HCT116 (cell line): ENCODE measurements around the gene NSMF. TPM values are rescaled to one million over a fixed set of nuclear protein-coding genes. Genes with fewer than 3 reads are reported as not detected.

Experiments used
- ATAC-seq: fragments of 200-7000 bp; cut with Tn5 transposase; 2 replicates; pipeline ENCODE4 v1.9.1; 2020; ENCODE audit warnings: mild to moderate bottlenecking, moderate library complexity
- BruUV-seq: library from RNA; stranded (reverse); fragments of 400-500 nt; replicated peaks from 2 replicates; lab custom pipeline; 2021; lab: Mats Ljungman, UMichigan
- CTCF ChIA-PET: fragments of 300-600 bp; sonication (Branson Sonifier 250); formaldehyde crosslinking; loops from one replicate; lab custom pipeline; 2021; ENCODE audit warnings: antibody characterized with exemption; lab: Charles Lee
- POLR2A ChIA-PET: fragments of 300-600, 350-600 bp; sonication (Branson Sonifier 250); formaldehyde crosslinking; loops from one replicate; lab custom pipeline; 2021; ENCODE audit warnings: antibody characterized with exemption; lab: Charles Lee
- RAD21 ChIA-PET, 2 experiments: fragments of 300-600 bp; sonication (Branson Sonifier 250); formaldehyde crosslinking; loops; one replicate each; lab custom pipeline; 2023; ENCODE audit warnings: low total read pairs in 2 of 2; ENCODE audit not compliant: uncharacterized antibody in 2 of 2, unreplicated experiment in 2 of 2, low non-redundant PET in 1 of 2; lab: Charles Lee
- DNase-seq: peaks from one replicate; pipeline ENCODE4 v3.0.0-alpha.2; 2010; ENCODE audit warnings: low read depth, low spot score
- H2AFZ ChIP-seq: fragments of 200-600 bp; shearing (Covaris generic), sonication (generic); 2 replicates; pipeline ENCODE4 v1.6.1; 2017; ENCODE audit warnings: low read depth, mixed run types, mixed read lengths, antibody characterized with exemption, low read length; ENCODE audit not compliant: poor library complexity, severe bottlenecking
- H3K27ac ChIP-seq: 2 replicates; pipeline ENCODE4 v1.5.1; 2012; ENCODE audit warnings: low read depth, low read length
- H3K27me3 ChIP-seq: fragments of 200-600 bp; sonication (generic); 2 replicates; pipeline ENCODE4 v1.6.1; 2016; ENCODE audit warnings: mixed run types, low read length, mixed read lengths; ENCODE audit not compliant: insufficient read depth
- H3K36me3 ChIP-seq, 2 experiments: fragments of 200-500 bp in 1 of 2; fragments of 200-600 bp in 1 of 2; sonication (Bioruptor generic) in 1 of 2; sonication (generic) in 1 of 2; 2 replicates each; pipeline versions ENCODE4 v1.5.1 to v1.6.1; 2014 to 2016; ENCODE audit warnings: low read length in 2 of 2, inconsistent platforms in 1 of 2, mixed read lengths in 1 of 2, mixed run types in 1 of 2; ENCODE audit not compliant: insufficient read depth in 2 of 2, control insufficient read depth in 1 of 2
- H3K4me1 ChIP-seq, 2 experiments: fragments of 200-600 bp in 1 of 2; sonication (generic) in 1 of 2; 2 replicates each; pipeline versions ENCODE4 v1.5.1 to v1.6.1; 2012 to 2017; ENCODE audit warnings: low read length in 2 of 2, inconsistent platforms in 1 of 2, mild to moderate bottlenecking in 1 of 2, mixed read lengths in 1 of 2, mixed run types in 1 of 2, moderate library complexity in 1 of 2; ENCODE audit not compliant: insufficient read depth in 2 of 2, control insufficient read depth in 1 of 2
- H3K4me2 ChIP-seq: fragments of 200-600 bp; sonication (generic); 2 replicates; pipeline ENCODE4 v1.6.1; 2017; ENCODE audit warnings: mixed run types, low read length, mixed read lengths
- H3K4me3 ChIP-seq, 2 experiments: fragments of 200-600 bp in 1 of 2; sonication (generic) in 1 of 2; replicated peaks in 1 of 2; 2 replicates each; pipeline ENCODE4 v1.5.1; 2011 to 2016; ENCODE audit warnings: low read length in 2 of 2, control low read depth in 1 of 2, low read depth in 1 of 2, mild to moderate bottlenecking in 1 of 2, mixed read lengths in 1 of 2, mixed run types in 1 of 2
- H3K79me2 ChIP-seq: fragments of 200-600 bp; sonication (generic); 2 replicates; pipeline ENCODE4 v1.6.1; 2017; ENCODE audit warnings: mild to moderate bottlenecking, mixed run types, low read length, moderate library complexity, mixed read lengths; ENCODE audit not compliant: insufficient read depth
- H3K9ac ChIP-seq: fragments of 200-600 bp; sonication (generic); 2 replicates; pipeline ENCODE4 v1.6.1; 2016; ENCODE audit warnings: low read length, mixed read lengths
- H3K9me2 ChIP-seq: fragments of 200-600 bp; sonication (generic), shearing (Covaris generic); 2 replicates; pipeline ENCODE4 v1.6.1; 2017; ENCODE audit warnings: mixed run types, mild to moderate bottlenecking, moderate library complexity; ENCODE audit not compliant: insufficient read depth
- H3K9me3 ChIP-seq, 2 experiments: fragments of 200-500 bp in 1 of 2; fragments of 200-600 bp in 1 of 2; sonication (Bioruptor generic) in 1 of 2; sonication (generic) in 1 of 2; 2 replicates each; pipeline ENCODE4 v1.6.1; 2014 to 2017; ENCODE audit warnings: low read length in 2 of 2, mixed read lengths in 2 of 2, inconsistent platforms in 1 of 2, low read depth in 1 of 2, mild to moderate bottlenecking in 1 of 2, mixed run types in 1 of 2, moderate library complexity in 1 of 2; ENCODE audit not compliant: control insufficient read depth in 1 of 2, insufficient read depth in 1 of 2
- H4K20me1 ChIP-seq: fragments of 200-600 bp; sonication (generic), shearing (Covaris generic); 2 replicates; pipeline ENCODE4 v1.6.1; 2017; ENCODE audit warnings: mixed run types, mild to moderate bottlenecking, moderate library complexity; ENCODE audit not compliant: insufficient read depth
- ATF3 ChIP-seq: IDR thresholded peaks from 2 replicates; pipeline ENCODE4 v1.6.1; 2012
- CTCF ChIP-seq, 3 experiments: fragments of 200-600 bp in 1 of 3; sonication (generic) in 1 of 3; IDR thresholded peaks in 2 of 3; conservative IDR thresholded peaks in 1 of 3; 2 replicates each; pipeline ENCODE4 v1.5.1; 2012 to 2017; ENCODE audit warnings: low read depth in 2 of 3, low read length in 2 of 3, antibody characterized with exemption in 1 of 3, borderline replicate concordance in 1 of 3, control low read depth in 1 of 3, mild to moderate bottlenecking in 1 of 3, mixed read lengths in 1 of 3, mixed run types in 1 of 3, moderate library complexity in 1 of 3; ENCODE audit not compliant: insufficient read depth in 1 of 3
- ELF1 ChIP-seq: IDR thresholded peaks from 2 replicates; pipeline ENCODE4 v1.6.1; 2012; ENCODE audit warnings: low read depth, borderline replicate concordance
- EZH2phosphoT487 ChIP-seq: fragments of 200-600 bp; IDR thresholded peaks from 2 replicates; pipeline ENCODE4 v1.6.1; 2018; ENCODE audit warnings: antibody characterized with exemption, borderline replicate concordance
- JUND ChIP-seq: IDR thresholded peaks from 2 replicates; pipeline ENCODE4 v1.6.1; 2012
- MAX ChIP-seq: IDR thresholded peaks from 2 replicates; pipeline ENCODE4 v1.6.1; 2012
- RAD21 ChIP-seq: IDR thresholded peaks from 2 replicates; pipeline ENCODE4 v1.6.1; 2012; ENCODE audit warnings: low read depth, mild to moderate bottlenecking
- REST ChIP-seq: IDR thresholded peaks from 2 replicates; pipeline ENCODE4 v1.6.1; 2012; ENCODE audit warnings: low read depth
- TCF7L2 ChIP-seq: IDR thresholded peaks from 2 replicates; pipeline ENCODE4 v1.7.0; 2011; ENCODE audit warnings: borderline replicate concordance, inconsistent platforms; ENCODE audit not compliant: insufficient read depth, insufficient read length; ENCODE audit errors: extremely low read depth
- ZNF274 ChIP-seq: fragments of 200-500 bp; sonication (Bioruptor generic); IDR thresholded peaks from 2 replicates; pipeline ENCODE4 v1.6.1; 2014; ENCODE audit warnings: mild to moderate bottlenecking, low read depth, low read length, inconsistent platforms
- intact Hi-C: fragments of 100-400 bp; cut with micrococcal nuclease; formaldehyde crosslinking; loops from 2 replicates; pipeline ENCODE4 v1.10.0; 2022
- total RNA-seq: library from RNA; stranded (reverse); gene quantifications from one replicate; pipeline ENCODE4 v1.2.1, GENCODE V29; 2021; ENCODE audit not compliant: unreplicated experiment

Gene NSMF
- total RNA-seq, 1 experiment from 2014 or later, result 81.9 TPM

GRCh38 chr9:137445275-137445807 lies 13.8 kb downstream of the NSMF start:
- no peak overlapping the region; the same call in 1 of the 2 replicates for H3K27ac ChIP-seq
- BruUV-seq, result no TSS peak
- no peak overlapping the region for H3K9ac ChIP-seq
- H3K79me2 ChIP-seq, result no peaks in the 10 kb centered on the region
- peak overlapping the region; percentile 59 for H3K4me2 ChIP-seq
- intact Hi-C loops, result loop anchor here (2.0 kb wide), 1 partner anchor 151 kb away; no protein-coding TSS in a partner anchor
- peaks cover 16 to 33% of the 10 kb centered on the region in 2 experiments for H3K4me1 ChIP-seq
- CTCF ChIA-PET, result interaction anchor here (1.3 to 1.5 kb wide), 2 partner anchors 22 to 159 kb away, joined by 5 to 11 read pairs; partner anchors contain the start of gene EXD3
- H3K9me3 ChIP-seq, result no peaks in the 10 kb centered on the region
- peak overlapping the region; percentile 4 to 17; a peak in 1 of 4 replicates for H3K4me3 ChIP-seq
- ATAC-seq (peak; percentile 65), DNase-seq (peak; percentile 56)
- no peaks in the 10 kb centered on the region for H3K9me2 ChIP-seq
- TF ChIP-seq MAX (no peak), EZH2phosphoT487 (no peak), REST (no peak), TCF7L2 (no peak), CTCF (IDR thresholded peaks at IDR 0.05 in 2 of 3, conservative IDR thresholded peaks at IDR 0.05 in 1 of 3; ENCODE audit: borderline replicate concordance in 1 of 3, insufficient read depth in 1 of 3, low read depth in 2 of 3, low read length in 2 of 3) (peak; percentile 77 to 93 (median 88)), ELF1 (no peak), RAD21 (peak; percentile 84), JUND (0 out of 2 replicates have a peak, but pooled peaks have one; percentile 23), ZNF274 (no peak), ATF3 (no peak)
- TF ChIP-seq, all 23 proteins: peak for 3
- POLR2A ChIA-PET, result no interaction called here
- RAD21 ChIA-PET, result no interaction called here
- H3K27me3 ChIP-seq, result no peaks in the 10 kb centered on the region
- H4K20me1 ChIP-seq, result no peaks in the 10 kb centered on the region
- H3K36me3 ChIP-seq, result peaks cover 6 to 12% of the 10 kb centered on the region in 2 experiments; a peak in 3 of 4 replicates
- H2AFZ ChIP-seq, result no peak overlapping the region
